HAP-1 (cell line): ENCODE measurements around the gene TTI1.
"Not testable (repeated sequence)": the region's sequence is repeated elsewhere in the genome, so short reads cannot be mapped to it uniquely, and the experiment has no call there.

Source experiments
- DNase-seq, 2 experiments: peaks; one replicate each; pipeline ENCODE4 v3.0.0-alpha.2; 2016 to 2020; ENCODE audit warnings: low spot score in 2 of 2
- H3K27me3 ChIP-seq: fragments of 250-450 bp; sonication (Bioruptor Pico); 2 replicates; pipeline ENCODE4 v1.5.1; 2020; ENCODE audit warnings: low read depth, mild to moderate bottlenecking, moderate library complexity
- H3K36me3 ChIP-seq: fragments of 250-450 bp; sonication (Bioruptor Pico); replicated peaks from 2 replicates; pipeline ENCODE4 v1.5.1; 2020; ENCODE audit warnings: mild to moderate bottlenecking
- H3K4me1 ChIP-seq: fragments of 250-450 bp; sonication (Bioruptor Pico); 2 replicates; pipeline ENCODE4 v1.5.1; 2020; ENCODE audit warnings: mild to moderate bottlenecking
- H3K4me3 ChIP-seq: fragments of 250-450 bp; sonication (Bioruptor Pico); 2 replicates; pipeline ENCODE4 v1.5.1; 2020; ENCODE audit warnings: mild to moderate bottlenecking, moderate library complexity
- H3K9me3 ChIP-seq: fragments of 250-450 bp; sonication (Bioruptor Pico); 2 replicates; pipeline ENCODE4 v1.5.1; 2020; ENCODE audit warnings: mild to moderate bottlenecking, moderate library complexity
- in situ Hi-C: fragments of 300-500 bp; cut with MboI; formaldehyde crosslinking; loops from 3 replicates; pipeline ENCODE4 v1.14.3; 2020; ENCODE audit warnings: low sequenced_read_pairs, inconsistent platforms, mixed read lengths

TTI1 gene

GRCh38 chr20:38017959-38018358 is 15.3 kb downstream of the TTI1 start:
- Histone ChIP-seq H3K4me3 (no peak overlapping the region), H3K36me3 (peaks cover 29% of the 10 kb centered on the region), H3K27me3 (no peaks in the 10 kb centered on the region), H3K9me3 (no peaks in the 10 kb centered on the region; the same call in 1 of the 2 replicates), H3K4me1 (no peaks in the 10 kb centered on the region)
- in situ Hi-C loops = no loop called here
- DNase-seq = no peak

DNA sequence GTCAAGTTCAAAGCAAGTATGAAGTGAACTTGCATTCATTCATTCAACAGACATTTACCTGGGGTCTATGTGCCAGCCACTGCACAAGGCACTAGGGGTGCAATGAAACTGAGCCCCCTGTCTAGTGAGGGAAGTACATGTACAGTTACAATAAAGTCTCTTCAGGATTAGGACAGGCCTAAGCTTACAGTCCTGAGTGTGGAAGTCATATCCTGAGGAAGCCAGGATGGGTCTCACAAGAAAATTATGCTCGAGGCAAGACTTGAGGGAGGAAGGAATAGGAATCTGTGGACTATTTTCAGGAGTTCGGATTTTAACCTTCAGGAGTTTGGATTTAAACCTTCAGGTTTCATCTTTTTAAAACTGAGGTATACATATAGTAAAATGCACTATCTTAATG is 19.4 kb downstream of the TTI1 start:
- Histone ChIP-seq H3K4me3 (no peak overlapping the region), H3K9me3 (no peaks in the 10 kb centered on the region; the same call in 1 of the 2 replicates), H3K27me3 (no peaks in the 10 kb centered on the region), H3K36me3 (peaks cover 56% of the 10 kb centered on the region), H3K4me1 (no peaks in the 10 kb centered on the region)
- in situ Hi-C loops = no loop called here
- no peak for DNase-seq

GRCh38 chr20:38012332-38012731 is 20.9 kb downstream of the TTI1 start:
- DNase-seq = no peak
- H3K4me1 ChIP-seq = no peaks in the 10 kb centered on the region; the same call in 1 of the 2 replicates
- no peaks in the 10 kb centered on the region for H3K27me3 ChIP-seq
- peaks cover 44% of the 10 kb centered on the region for H3K36me3 ChIP-seq
- in situ Hi-C loops = no loop called here
- H3K9me3 ChIP-seq = no peaks in the 10 kb centered on the region
- H3K4me3 ChIP-seq = no peak overlapping the region

GRCh38 chr20:38011696-38012095 is 21.6 kb downstream of the TTI1 start:
- Histone ChIP-seq H3K4me1 (no peaks in the 10 kb centered on the region; the same call in 1 of the 2 replicates), H3K36me3 (peaks cover 38% of the 10 kb centered on the region), H3K9me3 (no peaks in the 10 kb centered on the region), H3K4me3 (no peak overlapping the region), H3K27me3 (no peaks in the 10 kb centered on the region)
- in situ Hi-C loops = no loop called here
- no peak for DNase-seq

GRCh38 chr20:38009416-38009815 is 23.8 kb downstream of the TTI1 start:
- H3K4me3 ChIP-seq, H3K9me3 ChIP-seq, in situ Hi-C loops, H3K4me1 ChIP-seq, DNase-seq, H3K27me3 ChIP-seq: not testable (repeated sequence)
- H3K36me3 ChIP-seq = peaks cover 34% of the 10 kb centered on the region

DNA sequence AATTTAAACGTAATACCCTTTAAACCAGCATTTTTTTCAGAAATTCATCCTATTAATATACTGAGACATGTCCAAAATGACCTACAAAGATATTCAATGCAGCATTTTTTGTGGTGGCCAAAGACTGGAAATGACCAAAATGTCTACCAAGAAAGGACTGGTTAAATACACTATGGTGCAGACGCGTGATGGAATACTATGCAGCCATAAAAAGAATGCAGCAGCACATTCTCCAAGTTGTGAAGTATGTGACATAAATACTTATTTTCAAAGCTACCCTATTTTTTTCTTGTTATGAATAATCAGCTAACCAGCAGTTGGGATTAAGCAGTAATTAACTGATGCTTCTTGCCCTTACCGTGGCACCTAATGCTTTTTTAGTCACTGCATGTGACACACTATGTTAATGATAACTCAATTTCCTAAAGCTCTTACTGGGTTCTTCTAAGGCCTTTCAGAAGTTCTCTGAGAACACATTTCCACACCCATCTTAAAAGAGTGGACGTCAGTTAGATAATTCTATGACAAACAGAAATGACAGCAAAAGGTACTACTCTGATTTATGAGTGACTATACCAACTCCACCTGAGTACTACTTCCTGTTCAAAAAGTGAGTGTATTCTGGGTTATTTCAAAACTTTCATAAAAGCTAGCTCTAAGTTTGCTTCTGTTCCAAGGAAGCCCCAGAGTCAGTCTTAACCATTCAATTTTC is 24.9 kb downstream of the TTI1 start:
- no peak for DNase-seq
- Histone ChIP-seq H3K27me3 (no peaks in the 10 kb centered on the region), H3K36me3 (peaks cover 38% of the 10 kb centered on the region), H3K9me3 (no peaks in the 10 kb centered on the region), H3K4me1 (peaks cover 6% of the 10 kb centered on the region), H3K4me3 (no peak overlapping the region)
- in situ Hi-C loops = no loop called here

- DNase-seq = no peak
- no peaks in the 10 kb centered on the region for H3K27me3 ChIP-seq
- H3K4me3 ChIP-seq = no peak overlapping the region
- H3K4me1 ChIP-seq = peaks cover 6% of the 10 kb centered on the region
- H3K9me3 ChIP-seq = no peaks in the 10 kb centered on the region
- peaks cover 38% of the 10 kb centered on the region for H3K36me3 ChIP-seq
- in situ Hi-C loops = no loop called here
Measured at GRCh38 chr20:38007526-38007925, 25.7 kb downstream of the TTI1 start.

GRCh38 chr20:38005903-38006302 is 27.4 kb downstream of the TTI1 start:
- peaks cover 6% of the 10 kb centered on the region for H3K4me1 ChIP-seq
- no peak for DNase-seq
- H3K36me3 ChIP-seq = peaks cover 35% of the 10 kb centered on the region
- H3K9me3 ChIP-seq = no peaks in the 10 kb centered on the region
- no peak overlapping the region for H3K4me3 ChIP-seq
- no peaks in the 10 kb centered on the region for H3K27me3 ChIP-seq
- in situ Hi-C loops = no loop called here

DNA sequence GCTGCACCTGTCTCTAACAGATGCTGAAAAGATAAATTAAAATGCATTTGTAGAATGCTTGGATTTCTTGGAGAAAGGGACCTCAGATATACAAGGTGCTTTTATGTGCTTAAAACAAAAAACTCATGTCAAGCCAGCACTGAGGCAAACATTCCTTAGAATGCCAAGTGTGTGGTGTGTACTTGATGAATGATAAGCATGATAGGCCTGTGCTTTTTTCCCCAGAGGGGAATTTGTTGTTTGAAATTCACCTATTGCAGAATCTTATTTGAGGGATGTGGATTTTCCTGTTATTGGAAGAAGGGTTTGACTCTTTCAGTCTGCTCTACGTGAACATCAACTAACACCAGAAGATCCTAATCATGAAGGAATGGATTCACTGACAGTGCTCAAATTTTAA is 28.8 kb downstream of the TTI1 start:
- DNase-seq = no peak
- H3K36me3 ChIP-seq = peaks cover 40% of the 10 kb centered on the region
- no peaks in the 10 kb centered on the region for H3K27me3 ChIP-seq
- H3K4me3 ChIP-seq = no peak overlapping the region
- no peaks in the 10 kb centered on the region for H3K9me3 ChIP-seq
- H3K4me1 ChIP-seq = peaks cover 6% of the 10 kb centered on the region
- in situ Hi-C loops = no loop called here

DNA sequence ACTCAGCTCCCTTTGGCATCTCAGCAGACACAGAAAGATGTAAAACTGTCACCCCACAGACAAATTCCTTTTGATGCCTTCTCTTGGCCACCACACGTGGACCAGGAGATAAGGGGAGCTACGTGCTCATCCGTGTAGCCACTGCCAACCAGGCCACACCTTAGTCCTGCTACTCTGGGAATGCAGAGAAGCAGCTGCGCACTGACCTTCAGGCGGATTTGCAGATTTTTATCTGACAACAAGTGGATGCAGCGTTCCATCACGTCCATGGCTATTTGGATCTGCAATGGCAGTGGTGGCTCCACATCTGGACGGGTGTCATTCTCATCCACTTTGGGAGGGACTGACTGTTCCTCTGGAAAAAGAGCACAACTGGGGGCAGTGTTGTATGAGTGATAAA is 30.8 kb downstream of the TTI1 start:
- in situ Hi-C loops = no loop called here
- Histone ChIP-seq H3K27me3 (no peaks in the 10 kb centered on the region), H3K4me3 (no peak overlapping the region), H3K4me1 (peaks cover 6% of the 10 kb centered on the region), H3K36me3 (peaks cover 60% of the 10 kb centered on the region), H3K9me3 (no peaks in the 10 kb centered on the region)
- no peak for DNase-seq

DNA sequence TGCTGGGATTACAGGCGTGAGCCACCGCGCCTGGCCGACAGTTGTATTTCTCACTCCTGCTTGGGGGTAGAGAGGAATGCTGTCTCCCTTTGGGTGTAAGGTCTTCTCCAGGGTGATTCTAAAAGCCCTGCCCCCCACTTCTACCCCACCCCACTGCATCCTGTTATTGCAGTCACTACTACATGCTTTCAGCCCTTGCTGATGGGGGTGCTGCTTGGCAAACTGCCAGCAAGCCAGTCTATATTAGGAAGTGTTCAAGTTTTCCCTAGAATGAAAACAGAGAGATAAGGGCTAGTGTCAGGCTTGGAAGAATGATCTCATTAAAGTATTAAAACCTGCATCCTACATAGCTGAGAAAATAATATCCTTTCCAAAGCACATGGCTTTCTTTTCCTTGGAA is 31.3 kb downstream of the TTI1 start:
- Histone ChIP-seq H3K4me1 (peaks cover 6% of the 10 kb centered on the region), H3K36me3 (peaks cover 64% of the 10 kb centered on the region), H3K4me3 (no peak overlapping the region), H3K9me3 (no peaks in the 10 kb centered on the region), H3K27me3 (no peaks in the 10 kb centered on the region)
- in situ Hi-C loops = no loop called here
- DNase-seq = no peak

- peaks cover 6% of the 10 kb centered on the region for H3K4me1 ChIP-seq
- peaks cover 69% of the 10 kb centered on the region for H3K36me3 ChIP-seq
- H3K27me3 ChIP-seq = no peaks in the 10 kb centered on the region
- no peaks in the 10 kb centered on the region for H3K9me3 ChIP-seq
- H3K4me3 ChIP-seq = no peak overlapping the region
- in situ Hi-C loops = no loop called here
- DNase-seq = no peak
Measured at GRCh38 chr20:38001173-38001875, 31.9 kb downstream of the TTI1 start.

- Histone ChIP-seq H3K4me3 (no peak overlapping the region), H3K9me3 (no peaks in the 10 kb centered on the region), H3K4me1 (peaks cover under 1% of the 10 kb centered on the region), H3K36me3 (peaks cover 80% of the 10 kb centered on the region), H3K27me3 (no peaks in the 10 kb centered on the region)
- no peak for DNase-seq
- in situ Hi-C loops = no loop called here
Measured at GRCh38 chr20:38000293-38000692, 33.0 kb downstream of the TTI1 start.

- in situ Hi-C loops = no loop called here
- Histone ChIP-seq H3K27me3 (no peaks in the 10 kb centered on the region), H3K9me3 (no peaks in the 10 kb centered on the region), H3K4me3 (no peak overlapping the region), H3K36me3 (peaks cover 83% of the 10 kb centered on the region), H3K4me1 (no peaks in the 10 kb centered on the region)
- DNase-seq = no peak
Measured at GRCh38 chr20:37999526-38000263, 33.6 kb downstream of the TTI1 start.
